T-cell (primary cell): ENCODE results near the gene HEXD. TPM values are rescaled to one million over a fixed set of nuclear protein-coding genes. Genes with fewer than 3 reads are reported as not detected.

Experiments used
- ATAC-seq, 4 experiments: fragments of 200-7000 bp in 3 of 4; fragments of 150-1000 bp in 1 of 4; cut with Tn5 transposase; replicated peaks in 1 of 4; 1 replicate in 3 of 4; 2 replicates in 1 of 4; pipeline ENCODE4 v1.10.0; 2021; ENCODE audit warnings: moderate library complexity in 3 of 4, mild to moderate bottlenecking in 2 of 4, moderate number of reproducible peaks in 1 of 4
- CTCF ChIA-PET, 2 donors: fragments of 300-600 bp; sonication (Branson Sonifier 250); formaldehyde crosslinking; loops; one replicate each; lab custom pipeline; 2022; ENCODE audit warnings: antibody characterized with exemption in 2 of 2; lab: Charles Lee
- POLR2A ChIA-PET, 2 donors: fragments of 300-600 bp; sonication (Branson Sonifier 250); formaldehyde crosslinking; loops; one replicate each; lab custom pipeline; 2022; ENCODE audit warnings: antibody characterized with exemption in 2 of 2; lab: Charles Lee
- DNase-seq, 35 experiments: peaks; one replicate each; pipeline versions ENCODE4 v3.0.0 to v3.0.0-alpha.2; 2013 to 2023
- H3K27ac ChIP-seq: one replicate; pipeline ENCODE4 v1.5.1; 2013; ENCODE audit warnings: low read length
- H3K27me3 ChIP-seq, 2 experiments: replicated peaks in 1 of 2; 1 replicate in 1 of 2; 2 replicates in 1 of 2; pipeline versions ENCODE4 v1.6.1 to v1.7.0; 2013; ENCODE audit warnings: low read length in 1 of 2, mixed read lengths in 1 of 2; ENCODE audit not compliant: control insufficient read depth in 2 of 2, insufficient read depth in 2 of 2; ENCODE audit errors: extremely low read depth in 1 of 2
- H3K36me3 ChIP-seq, 2 donors: 1 replicate in 1 of 2; 2 replicates in 1 of 2; pipeline versions ENCODE4 v1.6.1 to v1.7.0; 2013; ENCODE audit warnings: low read length in 1 of 2; ENCODE audit not compliant: control insufficient read depth in 2 of 2, insufficient read depth in 1 of 2; ENCODE audit errors: extremely low read depth in 1 of 2
- H3K4me1 ChIP-seq, 2 experiments: 1 replicate in 1 of 2; 2 replicates in 1 of 2; pipeline versions ENCODE4 v1.6.1 to v1.7.0; 2013; ENCODE audit warnings: low read length in 2 of 2, mixed read lengths in 1 of 2; ENCODE audit not compliant: insufficient read depth in 2 of 2, control insufficient read depth in 1 of 2; ENCODE audit errors: extremely low read depth in 1 of 2
- H3K4me3 ChIP-seq, 2 donors: 1 replicate in 1 of 2; 2 replicates in 1 of 2; pipeline versions ENCODE4 v1.5.1 to v1.7.0; 2013; ENCODE audit warnings: mild to moderate bottlenecking in 2 of 2, low read length in 1 of 2, moderate library complexity in 1 of 2; ENCODE audit not compliant: control insufficient read depth in 1 of 2; ENCODE audit errors: extremely low read depth in 1 of 2
- H3K9me3 ChIP-seq: 2 replicates; pipeline ENCODE4 v1.7.0; 2013
- H3K27ac Mint-ChIP-seq, 2 donors: one replicate each; pipeline ENCODE4 v1.8.0; 2020 to 2021; ENCODE audit warnings: mild to moderate bottlenecking in 2 of 2, mixed read lengths in 2 of 2
- H3K27me3 Mint-ChIP-seq, 2 donors: one replicate each; pipeline ENCODE4 v1.8.0; 2021 to 2022; ENCODE audit warnings: mixed read lengths in 2 of 2
- H3K36me3 Mint-ChIP-seq: one replicate; pipeline ENCODE4 v1.8.0; 2021; ENCODE audit warnings: mixed read lengths
- H3K4me1 Mint-ChIP-seq, 3 donors: one replicate each; pipeline ENCODE4 v1.8.0; 2020 to 2022; ENCODE audit warnings: mixed read lengths in 3 of 3, mild to moderate bottlenecking in 1 of 3
- H3K4me3 Mint-ChIP-seq, 3 donors: one replicate each; pipeline ENCODE4 v1.8.0; 2020 to 2022; ENCODE audit warnings: mild to moderate bottlenecking in 3 of 3, mixed read lengths in 3 of 3, moderate library complexity in 3 of 3
- H3K9me3 Mint-ChIP-seq, 3 donors: one replicate each; pipeline ENCODE4 v1.8.0; 2020 to 2022; ENCODE audit warnings: mixed read lengths in 3 of 3
- WGBS: methylation state at CpG from one replicate; pipeline ENCODE4 v1.1.5; 2013; ENCODE audit warnings: missing lambda C conversion rate; ENCODE audit not compliant: insufficient coverage; 5-methylcytosine and 5-hydroxymethylcytosine counted together
- total RNA-seq, 35 experiments: library from RNA in 6 of 35; stranded (reverse) in 6 of 35; fragments of 120-200 nt in 1 of 35; gene quantifications; one replicate each; pipeline versions ENCODE4 v1.2.1 to v1.2.4 and lab custom pipeline; 2013 to 2026

HEXD gene
- total RNA-seq, 5 donors from 2014 or later (not counting 1 experiment from before 2014, with no cell fraction given), result 51.2 to 128 (median 113) TPM

DNA sequence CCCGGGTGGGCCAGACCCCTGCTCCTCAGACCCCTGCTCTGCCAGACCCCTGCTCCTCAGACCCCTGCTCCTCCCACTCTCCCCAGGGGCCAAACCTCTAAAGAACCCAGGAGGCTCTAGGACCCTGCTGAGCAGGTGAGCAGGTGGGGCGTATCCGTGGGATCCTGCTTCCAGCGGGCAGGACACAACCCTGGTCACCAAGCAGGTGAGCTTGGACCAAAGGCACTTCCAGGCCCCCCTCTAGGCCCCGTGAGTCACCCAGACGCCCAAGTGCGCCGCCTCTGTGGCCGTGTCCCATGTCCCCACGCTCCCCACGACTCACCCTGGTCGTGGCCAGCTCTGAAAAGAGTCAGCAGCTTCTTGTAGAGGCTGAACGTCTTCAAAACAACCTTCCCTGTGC lies 27.4 kb downstream of the HEXD start:
- POLR2A ChIA-PET, result no interaction called here
- Mint-ChIP-seq H3K4me3 (no peak overlapping the region), H3K27ac (no peak overlapping the region), H3K4me1 (peaks cover 19 to 29% (median 27%) of the 10 kb centered on the region in 3 donors), H3K36me3 (no peaks in the 10 kb centered on the region), H3K9me3 (no peaks in the 10 kb centered on the region), H3K27me3 (no peaks in the 10 kb centered on the region)
- DNase-seq (no peak), ATAC-seq (no peak)
- no peaks in the 10 kb centered on the region for H3K27me3 ChIP-seq
- no peak overlapping the region for H3K4me3 ChIP-seq
- H3K36me3 ChIP-seq, result peaks cover 35 to 55% of the 10 kb centered on the region in 2 donors
- no peak overlapping the region for H3K27ac ChIP-seq
- WGBS, result 82% methylated on average over 11 of the region's 13 CpGs
- H3K4me1 ChIP-seq, result peaks cover 2 to 44% of the 10 kb centered on the region in 2 experiments
- CTCF ChIA-PET, result no interaction called here
- H3K9me3 ChIP-seq, result no peaks in the 10 kb centered on the region

DNA sequence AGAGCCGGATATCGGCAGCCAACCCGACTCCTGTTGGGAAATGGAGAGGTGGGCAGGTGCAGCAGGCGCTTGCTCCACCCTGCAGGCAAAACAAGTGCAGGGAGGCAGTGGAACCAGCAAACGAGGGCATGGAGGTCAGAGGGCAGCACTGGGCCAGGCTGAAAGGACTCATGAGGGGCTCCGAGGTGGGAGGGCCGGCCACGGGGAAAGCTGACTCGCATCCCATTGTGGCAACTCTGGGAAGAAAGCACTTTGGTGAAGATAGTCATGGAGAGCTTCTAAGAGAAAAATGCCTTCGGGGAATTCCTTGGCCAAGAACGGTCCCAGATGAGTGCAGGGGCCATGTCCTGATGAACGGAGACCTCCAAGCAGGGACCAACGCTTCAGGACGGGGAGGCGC lies 28.0 kb downstream of the HEXD start:
- Mint-ChIP-seq H3K4me3 (no peak overlapping the region), H3K27me3 (no peaks in the 10 kb centered on the region), H3K27ac (no peak overlapping the region), H3K4me1 (peaks cover 25 to 32% (median 31%) of the 10 kb centered on the region in 3 donors), H3K9me3 (no peaks in the 10 kb centered on the region), H3K36me3 (no peaks in the 10 kb centered on the region)
- DNase-seq (no peak), ATAC-seq (no peak)
- Histone ChIP-seq H3K27ac (no peak overlapping the region), H3K4me3 (no peak overlapping the region), H3K27me3 (no peaks in the 10 kb centered on the region), H3K9me3 (no peaks in the 10 kb centered on the region), H3K4me1 (peaks cover 6 to 44% of the 10 kb centered on the region in 2 experiments), H3K36me3 (peaks cover 35 to 55% of the 10 kb centered on the region in 2 donors)
- WGBS, result 95% methylated on average over 14 of the region's 15 CpGs
- POLR2A ChIA-PET, result no interaction called here
- CTCF ChIA-PET, result no interaction called here

DNA sequence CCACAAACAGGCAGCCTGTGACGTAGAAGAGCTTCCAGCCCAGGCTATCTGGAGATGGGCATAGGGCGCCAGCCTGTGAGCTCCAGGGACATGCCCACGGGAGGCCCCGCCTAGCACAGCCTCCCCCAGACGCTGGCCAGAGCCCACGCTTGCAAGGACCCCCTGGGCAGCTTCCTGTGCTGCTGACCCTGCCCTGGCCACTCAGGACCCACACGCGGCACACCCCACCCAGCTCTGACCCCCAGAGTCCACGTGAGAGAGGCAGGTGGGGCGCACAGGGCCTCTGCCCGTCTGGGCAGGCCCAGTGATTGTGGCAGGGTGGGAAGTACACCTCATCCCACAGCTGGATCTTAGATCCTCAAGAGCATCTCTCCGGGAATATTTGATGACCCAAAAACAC lies 28.5 kb downstream of the HEXD start:
- Mint-ChIP-seq H3K36me3 (no peaks in the 10 kb centered on the region), H3K27ac (no peak overlapping the region), H3K4me1 (peaks cover 30 to 37% (median 36%) of the 10 kb centered on the region in 3 donors), H3K4me3 (peak overlapping the region in 2 of 3 donors; percentile 34 to 68), H3K9me3 (no peaks in the 10 kb centered on the region), H3K27me3 (no peaks in the 10 kb centered on the region)
- H3K4me1 ChIP-seq, result peaks cover 10 to 48% of the 10 kb centered on the region in 2 experiments
- DNase-seq (no peak), ATAC-seq (no peak)
- peaks cover 35 to 55% of the 10 kb centered on the region in 2 donors for H3K36me3 ChIP-seq
- no peaks in the 10 kb centered on the region for H3K9me3 ChIP-seq
- 94% methylated on average over 4 of the region's 12 CpGs for WGBS
- no peak overlapping the region for H3K27ac ChIP-seq
- no peaks in the 10 kb centered on the region for H3K27me3 ChIP-seq
- CTCF ChIA-PET, result no interaction called here
- no peak overlapping the region for H3K4me3 ChIP-seq
- POLR2A ChIA-PET, result no interaction called here

DNA sequence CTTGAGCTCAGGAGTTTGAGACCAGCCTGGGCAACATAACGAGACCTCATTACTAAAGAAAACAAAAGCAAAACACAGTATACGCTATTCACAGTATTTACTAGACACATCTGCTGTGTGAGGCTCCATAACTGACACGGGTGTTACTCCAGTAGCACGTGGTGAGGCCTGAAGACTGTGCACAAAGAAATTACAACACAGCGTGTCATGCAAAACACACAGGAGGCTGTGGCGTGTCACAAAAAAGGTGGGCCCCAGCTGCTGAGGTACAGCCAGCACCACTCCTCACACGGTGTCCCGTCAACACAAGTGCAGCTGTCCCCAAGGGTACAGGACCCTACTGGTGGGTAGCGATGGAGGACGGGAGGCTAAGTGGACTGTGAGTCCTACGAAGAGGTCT lies 29.7 kb downstream of the HEXD start:
- DNase-seq (no peak), ATAC-seq (no peak)
- H3K27ac ChIP-seq, result peak overlapping the region; percentile 16
- 89% methylated on average over 6 of the region's 11 CpGs for WGBS
- peaks cover 26 to 46% of the 10 kb centered on the region in 2 donors for H3K36me3 ChIP-seq
- H3K27me3 ChIP-seq, result no peaks in the 10 kb centered on the region
- CTCF ChIA-PET, result no interaction called here
- Mint-ChIP-seq H3K27me3 (no peaks in the 10 kb centered on the region), H3K4me3 (peak overlapping the region; percentile 47 to 68 (median 47)), H3K4me1 (peaks cover 38 to 45% (median 45%) of the 10 kb centered on the region in 3 donors), H3K27ac (peak overlapping the region; percentile 80 to 87), H3K36me3 (no peaks in the 10 kb centered on the region), H3K9me3 (no peaks in the 10 kb centered on the region)
- no peaks in the 10 kb centered on the region for H3K9me3 ChIP-seq
- POLR2A ChIA-PET, result no interaction called here
- no peak overlapping the region for H3K4me3 ChIP-seq
- peaks cover 10 to 53% of the 10 kb centered on the region in 2 experiments for H3K4me1 ChIP-seq

DNA sequence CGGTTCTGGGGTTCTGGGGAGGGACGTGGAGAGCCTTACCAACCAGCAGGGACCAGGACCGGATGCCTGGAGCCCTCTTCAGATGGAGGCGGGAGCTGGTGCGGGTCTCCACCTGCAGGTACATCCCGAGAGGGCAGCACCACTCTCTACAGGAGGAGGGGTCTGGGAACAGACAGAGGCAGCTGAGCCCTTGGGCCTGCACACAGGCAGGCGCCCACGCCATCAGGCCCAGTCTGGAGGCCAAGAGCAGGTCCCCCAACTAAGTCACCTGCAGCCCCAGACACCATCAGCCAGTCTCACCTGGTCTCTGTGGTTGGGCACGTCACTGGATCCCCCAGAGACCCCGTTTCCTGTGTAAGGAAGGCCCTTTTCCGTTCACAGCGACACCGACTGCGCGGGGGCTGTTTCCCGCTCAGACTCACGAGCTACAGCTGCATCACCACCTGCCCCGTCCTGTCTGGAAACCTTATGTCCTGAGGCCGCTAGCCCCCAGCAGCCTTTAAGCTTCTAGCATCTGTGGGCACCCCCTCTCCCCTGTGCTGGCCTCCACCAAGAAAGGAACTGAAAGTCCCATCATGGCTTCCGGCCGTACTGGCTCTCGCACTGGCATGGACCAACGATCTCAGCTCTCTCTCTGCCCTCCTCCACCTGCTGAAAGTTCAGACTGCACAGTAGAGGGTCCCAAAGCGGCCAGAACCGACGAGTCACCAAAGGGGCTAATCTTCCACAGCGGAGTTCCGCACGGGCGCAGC lies 31.2 kb downstream of the HEXD start:
- Histone ChIP-seq H3K4me3 (peak overlapping the region; percentile 78 to 94), H3K27ac (peak overlapping the region; percentile 90), H3K4me1 (peaks cover 10 to 53% of the 10 kb centered on the region in 2 experiments), H3K27me3 (no peaks in the 10 kb centered on the region), H3K9me3 (no peaks in the 10 kb centered on the region), H3K36me3 (peaks cover 13 to 32% of the 10 kb centered on the region in 2 donors)
- ATAC-seq, result peak; percentile 39 to 69 (median 51)
- no peaks in the 10 kb centered on the region for H3K36me3 Mint-ChIP-seq
- no peaks in the 10 kb centered on the region for H3K9me3 Mint-ChIP-seq
- WGBS, result 0% methylated on average over 27 of the region's 30 CpGs
- ChIA-PET CTCF (interaction anchor here (0.8 to 1.6 kb wide), 3 partner anchors 8 to 30 kb away, joined by 3 to 4 read pairs (median 3); partner anchors contain the start of gene OGFOD3 (in 1 of the 2)), POLR2A (interaction anchor here (0.5 kb wide), 2 partner anchors 248 to 320 kb away, joined by 3 to 5 read pairs; no protein-coding TSS in a partner anchor)
- peaks cover 38 to 45% (median 41%) of the 10 kb centered on the region in 3 donors for H3K4me1 Mint-ChIP-seq
- H3K4me3 Mint-ChIP-seq, result peak overlapping the region; percentile 94 to 98 (median 97)
- H3K27ac Mint-ChIP-seq, result peak overlapping the region; percentile 96 to 98
- DNase-seq, result peak; percentile 39 to 85 (median 73)
- H3K27me3 Mint-ChIP-seq, result no peaks in the 10 kb centered on the region

DNA sequence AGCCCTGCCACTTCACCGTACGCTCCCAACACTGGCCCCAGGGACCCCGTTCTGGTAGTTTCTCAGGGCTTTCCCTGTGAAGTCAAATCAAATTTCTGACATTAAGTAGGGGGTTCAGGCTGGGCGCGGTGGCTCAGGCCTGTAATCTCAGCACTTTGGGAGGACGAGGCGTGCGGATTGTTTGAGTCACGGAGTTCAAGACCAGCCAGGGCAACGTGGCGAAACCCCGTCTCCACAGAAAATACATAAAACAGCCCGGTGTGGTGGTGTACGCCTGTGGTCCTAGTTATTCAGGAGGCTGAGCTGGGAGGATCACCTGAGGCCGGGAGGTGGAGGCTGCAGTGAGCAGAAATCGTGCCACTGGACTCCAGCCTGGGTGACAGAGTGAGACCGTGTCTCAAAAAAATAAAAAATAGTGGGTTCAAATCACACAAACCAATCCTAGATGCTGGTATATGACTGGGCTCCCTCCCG lies 31.8 kb downstream of the HEXD start:
- Mint-ChIP-seq H3K27ac (peak overlapping the region; percentile 96 to 98), H3K27me3 (no peaks in the 10 kb centered on the region), H3K9me3 (no peaks in the 10 kb centered on the region), H3K36me3 (no peaks in the 10 kb centered on the region), H3K4me3 (peak overlapping the region; percentile 94 to 98 (median 97)), H3K4me1 (peaks cover 38 to 45% (median 41%) of the 10 kb centered on the region in 3 donors)
- Histone ChIP-seq H3K27me3 (no peaks in the 10 kb centered on the region), H3K4me1 (peaks cover 10 to 52% of the 10 kb centered on the region in 2 experiments), H3K27ac (peak overlapping the region; percentile 90), H3K36me3 (peaks cover 7 to 26% of the 10 kb centered on the region in 2 donors), H3K4me3 (peak overlapping the region; percentile 78 to 94), H3K9me3 (no peaks in the 10 kb centered on the region)
- DNase-seq, result peak in 16 of 35 experiments; percentile 4 to 36 (median 14)
- POLR2A ChIA-PET, result no interaction called here
- ATAC-seq, result peak; percentile 3 to 8 (median 4)
- CTCF ChIA-PET, result interaction anchor here in 1 of 2 donors (1.6 kb wide), 1 partner anchor 8 kb away, joined by 4 read pairs; no protein-coding TSS in a partner anchor
- 3% methylated on average over 13 of the region's 18 CpGs for WGBS
